ENCODE results near the gene ZBTB20. TPM values are rescaled to one million over a fixed set of nuclear protein-coding genes. Genes with fewer than 3 reads are reported as not detected.

ZBTB20 gene
- total and polyA plus RNA-seq, 3 experiments from 2014 or later = 6.3 to 25.6 (median 6.5) TPM

DNA sequence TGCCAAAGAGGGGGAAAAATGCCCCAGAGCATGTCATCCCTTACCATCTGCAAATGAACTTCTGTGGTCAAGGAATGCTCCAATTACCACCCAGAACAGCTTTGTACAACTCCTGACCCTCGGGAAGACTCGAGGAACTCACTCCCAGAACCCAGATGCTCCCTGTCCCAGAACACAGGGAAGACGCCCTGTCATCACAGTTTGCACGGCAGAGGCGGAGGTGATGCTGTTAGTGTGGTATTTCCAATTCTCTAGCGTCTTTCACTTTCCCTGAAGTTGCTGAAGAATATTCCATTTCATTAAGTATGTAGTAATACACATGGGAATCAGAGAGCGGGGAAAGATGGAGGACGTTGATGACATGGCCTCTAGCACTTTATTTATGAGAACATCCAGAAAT lies 659.6 kb downstream of the ZBTB20 start:
- CTCF ChIA-PET = no interaction called here

DNA sequence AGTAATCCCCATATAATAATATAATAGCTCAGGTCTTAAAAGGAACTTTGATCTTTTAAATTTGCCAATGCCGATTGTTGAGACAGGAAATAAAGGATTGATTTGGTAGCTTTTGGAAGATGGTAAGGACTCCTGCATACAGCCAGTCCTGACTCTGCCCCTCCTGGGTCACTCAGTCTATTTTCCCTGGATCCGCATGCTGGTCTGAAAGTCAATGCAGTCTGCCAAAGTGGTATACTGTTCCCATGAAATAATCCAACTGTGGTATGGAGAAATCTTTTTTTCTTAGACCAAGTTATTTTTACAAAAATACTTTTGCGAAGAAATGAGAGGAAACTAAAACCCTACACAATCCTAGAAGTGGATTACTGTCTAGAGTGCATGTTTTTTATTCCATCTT lies 662.2 kb downstream of the ZBTB20 start:
- Mint-ChIP-seq H3K9me3 (no peaks in the 10 kb centered on the region), H3K36me3 (peaks cover 0 to 2% (median 2%) of the 10 kb centered on the region in 3 donors), H3K27ac (no peak overlapping the region), H3K27me3 (no peaks in the 10 kb centered on the region), H3K4me1 (peaks cover 15 to 27% (median 23%) of the 10 kb centered on the region in 3 donors), H3K4me3 (no peak overlapping the region)
- Histone ChIP-seq H3K4me3 (ENCODE audit: low read length) (no peak overlapping the region), H3K9me3 (ENCODE audit: low read length) (no peaks in the 10 kb centered on the region), H3K36me3 (ENCODE audit: insufficient read depth, low read length) (no peaks in the 10 kb centered on the region), H3K4me1 (ENCODE audit: insufficient read depth, low read length) (peaks cover 13% of the 10 kb centered on the region), H3K27ac (ENCODE audit: low read depth, low read length) (no peak overlapping the region), H3K27me3 (ENCODE audit: insufficient read depth, low read length, poor library complexity, severe bottlenecking) (no peaks in the 10 kb centered on the region)
- ChIA-PET POLR2A (no interaction called here), CTCF (no interaction called here)
- no peak for DNase-seq

More for the DNA sequence above, 659.6 kb downstream of the ZBTB20 start:
- H3K27ac Mint-ChIP-seq = no peak overlapping the region
- Histone ChIP-seq H3K27ac (ENCODE audit: low read depth, low read length) (no peak overlapping the region), H3K4me3 (ENCODE audit: low read length) (no peak overlapping the region), H3K4me1 (ENCODE audit: insufficient read depth, low read length) (no peaks in the 10 kb centered on the region), H3K9me3 (ENCODE audit: low read length) (no peaks in the 10 kb centered on the region), H3K36me3 (ENCODE audit: insufficient read depth, low read length) (no peaks in the 10 kb centered on the region), H3K27me3 (ENCODE audit: insufficient read depth, low read length, poor library complexity, severe bottlenecking) (no peaks in the 10 kb centered on the region)
- H3K36me3 Mint-ChIP-seq = peaks cover 0 to 2% (median 2%) of the 10 kb centered on the region in 3 donors
- no peak overlapping the region for H3K4me3 Mint-ChIP-seq
- H3K4me1 Mint-ChIP-seq = peaks cover 0 to 6% (median 6%) of the 10 kb centered on the region in 3 donors
- no peak for DNase-seq
- POLR2A ChIA-PET = no interaction called here
- H3K27me3 Mint-ChIP-seq = no peaks in the 10 kb centered on the region
- no peaks in the 10 kb centered on the region for H3K9me3 Mint-ChIP-seq

DNA sequence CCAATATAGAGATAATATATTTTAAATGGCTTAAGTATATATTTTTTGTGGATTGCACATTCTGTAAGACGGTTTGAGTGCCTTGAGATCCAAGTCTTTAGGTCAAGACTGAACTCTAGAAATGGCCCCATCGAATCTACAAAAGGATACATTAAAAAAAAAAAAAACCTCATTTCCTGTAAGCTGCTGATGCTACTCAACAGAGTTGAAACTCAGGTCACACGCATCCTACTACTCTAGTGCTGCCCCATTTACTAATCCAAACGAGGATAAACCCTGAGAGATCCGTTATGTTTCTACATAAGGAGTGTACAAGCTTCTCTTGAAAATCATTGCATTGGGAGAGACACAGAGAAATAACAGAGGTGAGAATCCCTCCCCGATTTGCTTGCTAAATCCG lies 666.0 kb downstream of the ZBTB20 start:
- Mint-ChIP-seq H3K36me3 (peaks cover 0 to 2% (median 0%) of the 10 kb centered on the region in 3 donors), H3K4me3 (peak overlapping the region in 1 of 7 donors; percentile 22), H3K27me3 (no peaks in the 10 kb centered on the region), H3K27ac (peak overlapping the region in 1 of 8 donors; percentile 63), H3K9me3 (no peaks in the 10 kb centered on the region), H3K4me1 (peaks cover 15 to 27% (median 23%) of the 10 kb centered on the region in 3 donors)
- Histone ChIP-seq H3K36me3 (ENCODE audit: insufficient read depth, low read length) (no peaks in the 10 kb centered on the region), H3K4me3 (ENCODE audit: low read length) (no peak overlapping the region), H3K9me3 (ENCODE audit: low read length) (no peaks in the 10 kb centered on the region), H3K27me3 (ENCODE audit: insufficient read depth, low read length, poor library complexity, severe bottlenecking) (no peaks in the 10 kb centered on the region), H3K4me1 (ENCODE audit: insufficient read depth, low read length) (peaks cover 13% of the 10 kb centered on the region), H3K27ac (ENCODE audit: low read depth, low read length) (no peak overlapping the region)
- ChIA-PET POLR2A (interaction anchor here (0.6 kb wide), 1 partner anchor 1311 kb away, joined by 3 read pairs; no protein-coding TSS in a partner anchor), CTCF (interaction anchor here (1.3 kb wide), 1 partner anchor 19 kb away, joined by 3 read pairs; no protein-coding TSS in a partner anchor)
- DNase-seq = no peak

DNA sequence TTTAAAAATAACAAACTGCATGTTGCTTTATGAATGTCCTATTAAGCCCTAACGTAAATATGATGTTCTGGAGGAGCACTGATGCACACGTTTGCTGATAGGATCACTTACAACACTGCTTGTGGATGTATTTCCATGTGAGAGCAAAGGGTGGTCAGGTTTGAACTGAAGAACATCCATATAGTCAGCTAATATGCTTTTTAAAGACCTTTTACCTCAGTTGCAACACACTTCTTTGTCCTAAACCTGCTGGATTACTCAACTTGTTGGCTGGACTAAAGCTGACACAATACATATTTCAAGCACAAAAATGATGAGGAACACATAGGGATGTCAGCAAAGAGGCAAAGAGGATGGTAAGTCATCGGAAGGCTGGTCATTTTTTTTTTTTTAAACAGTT lies 666.6 kb downstream of the ZBTB20 start:
- no peak overlapping the region for H3K27ac ChIP-seq (ENCODE audit: low read depth, low read length)
- no peak for DNase-seq
- POLR2A ChIA-PET = no interaction called here
- Mint-ChIP-seq H3K4me3 (no peak overlapping the region), H3K36me3 (peaks cover 0 to 2% (median 0%) of the 10 kb centered on the region in 3 donors), H3K9me3 (no peaks in the 10 kb centered on the region), H3K27me3 (no peaks in the 10 kb centered on the region), H3K4me1 (peaks cover 15 to 27% (median 23%) of the 10 kb centered on the region in 3 donors), H3K27ac (no peak overlapping the region)
- CTCF ChIA-PET = interaction anchor here (1.3 kb wide), 1 partner anchor 18 kb away, joined by 3 read pairs; no protein-coding TSS in a partner anchor
- H3K36me3 ChIP-seq (ENCODE audit: insufficient read depth, low read length) = no peaks in the 10 kb centered on the region
- H3K4me3 ChIP-seq (ENCODE audit: low read length) = no peak overlapping the region
- peaks cover 13% of the 10 kb centered on the region for H3K4me1 ChIP-seq (ENCODE audit: insufficient read depth, low read length)
- H3K9me3 ChIP-seq (ENCODE audit: low read length) = no peaks in the 10 kb centered on the region
- H3K27me3 ChIP-seq (ENCODE audit: insufficient read depth, low read length, poor library complexity, severe bottlenecking) = no peaks in the 10 kb centered on the region

DNA sequence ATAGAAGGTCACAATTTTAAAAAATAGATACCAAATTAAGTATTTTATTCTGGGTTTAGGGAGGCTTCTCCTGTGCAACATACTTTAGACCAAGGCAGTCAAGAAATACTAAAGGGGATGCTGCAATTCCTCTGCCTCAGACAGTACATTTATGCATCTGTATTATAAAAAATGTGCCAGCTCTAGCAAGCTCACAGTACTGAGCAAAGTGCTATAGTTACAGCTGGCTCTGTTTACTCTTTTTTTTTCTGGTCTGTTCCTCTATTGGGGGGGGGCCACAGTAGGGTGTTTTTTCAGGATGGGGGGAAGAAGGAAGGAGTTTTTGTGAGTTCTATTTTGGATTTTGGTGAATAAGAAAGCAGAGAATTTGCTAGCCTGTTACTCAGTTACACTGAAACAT lies 668.3 kb downstream of the ZBTB20 start:
- CTCF ChIA-PET = no interaction called here
- H3K36me3 ChIP-seq (ENCODE audit: insufficient read depth, low read length) = no peaks in the 10 kb centered on the region
- H3K27ac Mint-ChIP-seq = no peak overlapping the region
- no peaks in the 10 kb centered on the region for H3K9me3 Mint-ChIP-seq
- no peak overlapping the region for H3K4me3 Mint-ChIP-seq
- H3K27me3 ChIP-seq (ENCODE audit: insufficient read depth, low read length, poor library complexity, severe bottlenecking) = no peaks in the 10 kb centered on the region
- POLR2A ChIA-PET = interaction anchor here (0.6 kb wide), 1 partner anchor 167 kb away, joined by 4 read pairs; no protein-coding TSS in a partner anchor
- peaks cover 0 to 5% (median 1%) of the 10 kb centered on the region in 3 donors for H3K36me3 Mint-ChIP-seq
- H3K9me3 ChIP-seq (ENCODE audit: low read length) = no peaks in the 10 kb centered on the region
- H3K27ac ChIP-seq (ENCODE audit: low read depth, low read length) = no peak overlapping the region
- no peak for DNase-seq
- peaks cover 13% of the 10 kb centered on the region for H3K4me1 ChIP-seq (ENCODE audit: insufficient read depth, low read length)
- no peak overlapping the region for H3K4me3 ChIP-seq (ENCODE audit: low read length)
- no peaks in the 10 kb centered on the region for H3K27me3 Mint-ChIP-seq
- H3K4me1 Mint-ChIP-seq = peaks cover 15 to 27% (median 23%) of the 10 kb centered on the region in 3 donors

DNA sequence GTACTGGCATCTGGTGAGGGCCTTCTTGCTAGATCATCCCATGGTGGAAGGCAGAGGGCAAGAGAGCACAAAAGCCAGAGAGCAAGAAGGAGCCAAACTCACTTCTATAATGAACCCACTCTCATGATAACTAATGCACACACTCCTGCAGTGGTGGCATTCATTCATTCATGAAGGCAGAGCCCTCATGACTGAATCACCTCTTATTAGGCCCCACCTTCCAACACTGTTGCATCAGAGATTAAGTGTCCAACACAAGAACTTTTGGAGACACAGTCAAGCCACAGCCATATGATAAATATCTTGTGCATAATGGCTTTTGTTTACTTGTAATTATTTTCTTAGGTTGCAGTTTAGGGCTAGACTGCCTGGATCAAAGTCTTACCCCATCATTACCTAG lies 670.6 kb downstream of the ZBTB20 start:
- Mint-ChIP-seq H3K4me1 (peaks cover 8 to 12% (median 8%) of the 10 kb centered on the region in 3 donors), H3K36me3 (peaks cover 0 to 4% (median 4%) of the 10 kb centered on the region in 3 donors), H3K27me3 (no peaks in the 10 kb centered on the region), H3K9me3 (no peaks in the 10 kb centered on the region), H3K4me3 (no peak overlapping the region), H3K27ac (no peak overlapping the region)
- Histone ChIP-seq H3K27me3 (ENCODE audit: insufficient read depth, low read length, poor library complexity, severe bottlenecking) (no peaks in the 10 kb centered on the region), H3K4me3 (ENCODE audit: low read length) (no peak overlapping the region), H3K36me3 (ENCODE audit: insufficient read depth, low read length) (no peaks in the 10 kb centered on the region), H3K4me1 (ENCODE audit: insufficient read depth, low read length) (peaks cover 5% of the 10 kb centered on the region), H3K9me3 (ENCODE audit: low read length) (no peaks in the 10 kb centered on the region), H3K27ac (ENCODE audit: low read depth, low read length) (no peak overlapping the region)
- ChIA-PET CTCF (no interaction called here), POLR2A (no interaction called here)
- no peak for DNase-seq

DNA sequence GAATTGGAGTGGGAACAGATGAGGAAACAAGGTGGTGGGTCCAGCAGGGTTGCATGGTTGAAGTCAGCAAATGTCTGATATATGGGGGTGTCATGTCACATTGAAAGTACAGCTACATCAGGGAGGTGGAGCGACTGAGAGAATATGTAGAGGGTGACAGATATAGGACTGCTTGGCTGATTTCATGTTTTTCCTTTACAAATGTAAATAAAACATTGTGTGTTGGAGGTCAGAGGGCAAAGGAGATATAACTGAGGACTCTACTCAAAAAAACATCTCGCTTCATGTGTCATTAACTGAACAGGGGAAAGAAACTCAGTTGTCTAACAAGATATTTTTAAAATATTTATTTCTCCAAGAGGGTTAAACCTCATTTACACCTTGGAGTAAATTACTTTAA lies 675.6 kb downstream of the ZBTB20 start:
- no peaks in the 10 kb centered on the region for H3K27me3 ChIP-seq (ENCODE audit: insufficient read depth, low read length, poor library complexity, severe bottlenecking)
- Mint-ChIP-seq H3K9me3 (no peaks in the 10 kb centered on the region), H3K36me3 (peaks cover 0 to 6% (median 4%) of the 10 kb centered on the region in 3 donors), H3K4me3 (no peak overlapping the region), H3K4me1 (peaks cover 0 to 3% (median 0%) of the 10 kb centered on the region in 3 donors), H3K27me3 (no peaks in the 10 kb centered on the region), H3K27ac (no peak overlapping the region)
- H3K4me1 ChIP-seq (ENCODE audit: insufficient read depth, low read length) = no peaks in the 10 kb centered on the region
- no peak for DNase-seq
- POLR2A ChIA-PET = no interaction called here
- H3K9me3 ChIP-seq (ENCODE audit: low read length) = no peaks in the 10 kb centered on the region
- CTCF ChIA-PET = interaction anchor here (1.2 kb wide), 1 partner anchor 11 kb away, joined by 3 read pairs; no protein-coding TSS in a partner anchor
- H3K36me3 ChIP-seq (ENCODE audit: insufficient read depth, low read length) = no peaks in the 10 kb centered on the region
- H3K27ac ChIP-seq (ENCODE audit: low read depth, low read length) = no peak overlapping the region
- H3K4me3 ChIP-seq (ENCODE audit: low read length) = no peak overlapping the region

DNA sequence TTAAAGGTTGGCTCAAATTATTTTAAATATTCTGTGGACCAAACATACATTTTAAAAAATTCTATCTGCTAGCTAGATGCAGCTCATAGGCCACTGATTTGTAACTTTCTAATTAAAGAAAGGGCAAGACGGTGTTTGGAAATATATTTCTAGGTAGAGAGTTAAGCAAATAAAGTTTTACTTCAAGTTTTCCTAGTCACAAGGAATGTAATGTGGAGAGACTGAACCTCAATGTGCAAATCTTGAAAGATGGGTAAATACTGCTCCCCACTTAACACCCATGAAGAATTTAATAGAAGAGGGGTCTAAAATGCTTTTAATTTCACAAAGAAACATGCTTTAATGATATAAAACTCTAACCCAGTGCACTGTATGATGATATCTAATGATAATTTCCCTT lies 678.0 kb downstream of the ZBTB20 start:
- ChIA-PET CTCF (no interaction called here), POLR2A (no interaction called here)
- Histone ChIP-seq H3K4me3 (ENCODE audit: low read length) (no peak overlapping the region), H3K9me3 (ENCODE audit: low read length) (no peaks in the 10 kb centered on the region), H3K4me1 (ENCODE audit: insufficient read depth, low read length) (no peaks in the 10 kb centered on the region), H3K27me3 (ENCODE audit: insufficient read depth, low read length, poor library complexity, severe bottlenecking) (no peaks in the 10 kb centered on the region), H3K36me3 (ENCODE audit: insufficient read depth, low read length) (no peaks in the 10 kb centered on the region), H3K27ac (ENCODE audit: low read depth, low read length) (no peak overlapping the region)
- no peak for DNase-seq
- H3K27me3 Mint-ChIP-seq = no peaks in the 10 kb centered on the region
- peaks cover 0 to 4% (median 2%) of the 10 kb centered on the region in 3 donors for H3K36me3 Mint-ChIP-seq
- peaks cover 0 to 3% (median 0%) of the 10 kb centered on the region in 3 donors for H3K4me1 Mint-ChIP-seq
- H3K4me3 Mint-ChIP-seq = no peak overlapping the region
- H3K27ac Mint-ChIP-seq = no peak overlapping the region
- no peaks in the 10 kb centered on the region for H3K9me3 Mint-ChIP-seq
